GM18502 (cell line): Measurements from ENCODE around the gene GCK.

ENCODE experiments used
- ATAC-seq: cut with Tn5 transposase; IDR thresholded peaks from one replicate; pipeline ENCODE4 v1.9.1; 2021; ENCODE audit warnings: mild to moderate bottlenecking; ENCODE audit not compliant: unreplicated experiment, poor library complexity

Gene GCK

DNA sequence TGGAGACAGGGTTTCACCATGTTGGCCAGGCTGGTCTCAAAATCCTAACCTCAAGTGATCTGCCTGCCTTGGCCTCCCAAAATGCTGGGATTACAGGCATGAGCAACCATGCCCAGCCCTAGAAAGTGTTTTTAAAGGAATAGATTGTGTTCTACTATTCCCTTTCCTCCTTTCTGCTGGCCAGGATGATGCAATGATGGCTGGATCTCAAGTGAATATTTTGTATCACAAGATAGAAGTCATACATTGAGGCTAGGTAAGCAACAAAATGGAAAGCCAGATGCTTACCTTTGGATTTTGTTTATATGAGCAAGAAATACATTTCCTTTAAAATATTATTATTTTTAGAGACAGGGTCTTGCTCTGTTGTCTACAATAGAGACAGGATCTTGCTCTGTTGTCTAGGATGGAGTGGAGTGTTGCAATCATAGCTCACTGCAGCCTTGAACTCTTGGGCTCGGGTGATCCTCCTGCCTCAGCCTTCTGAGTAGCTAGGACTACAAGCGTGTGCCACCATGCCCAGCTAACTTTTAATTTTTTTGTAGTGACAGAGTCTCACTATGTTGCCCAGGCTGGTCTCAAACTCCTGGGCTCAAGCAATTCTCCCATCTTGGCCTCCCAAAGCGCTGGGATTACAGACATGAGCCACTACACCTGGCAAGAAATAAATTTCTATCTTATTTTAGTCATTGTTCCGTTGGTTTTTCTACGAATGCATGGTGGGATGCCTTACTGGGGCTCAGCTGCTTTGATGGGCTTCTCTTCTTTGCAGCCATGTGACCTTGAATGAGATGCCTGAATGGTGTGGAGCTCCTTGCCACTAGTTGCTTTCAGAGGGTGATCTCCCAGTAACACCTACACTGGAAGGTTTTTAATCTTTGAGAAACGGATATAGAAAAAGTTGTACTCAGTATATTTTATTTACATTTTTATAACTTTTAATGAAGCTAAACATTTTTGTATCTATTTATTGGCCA is 90.9 kb downstream of the GCK start:
- no peak for ATAC-seq

GRCh38 chr7:44097064-44097932 is 91.9 kb downstream of the GCK start:
- peak; percentile 75 for ATAC-seq

GRCh38 chr7:44096326-44096881 is 92.8 kb downstream of the GCK start:
- no peak for ATAC-seq

- ATAC-seq = no peak
Observed at GRCh38 chr7:44095781-44096180, 93.5 kb downstream of the GCK start.

DNA sequence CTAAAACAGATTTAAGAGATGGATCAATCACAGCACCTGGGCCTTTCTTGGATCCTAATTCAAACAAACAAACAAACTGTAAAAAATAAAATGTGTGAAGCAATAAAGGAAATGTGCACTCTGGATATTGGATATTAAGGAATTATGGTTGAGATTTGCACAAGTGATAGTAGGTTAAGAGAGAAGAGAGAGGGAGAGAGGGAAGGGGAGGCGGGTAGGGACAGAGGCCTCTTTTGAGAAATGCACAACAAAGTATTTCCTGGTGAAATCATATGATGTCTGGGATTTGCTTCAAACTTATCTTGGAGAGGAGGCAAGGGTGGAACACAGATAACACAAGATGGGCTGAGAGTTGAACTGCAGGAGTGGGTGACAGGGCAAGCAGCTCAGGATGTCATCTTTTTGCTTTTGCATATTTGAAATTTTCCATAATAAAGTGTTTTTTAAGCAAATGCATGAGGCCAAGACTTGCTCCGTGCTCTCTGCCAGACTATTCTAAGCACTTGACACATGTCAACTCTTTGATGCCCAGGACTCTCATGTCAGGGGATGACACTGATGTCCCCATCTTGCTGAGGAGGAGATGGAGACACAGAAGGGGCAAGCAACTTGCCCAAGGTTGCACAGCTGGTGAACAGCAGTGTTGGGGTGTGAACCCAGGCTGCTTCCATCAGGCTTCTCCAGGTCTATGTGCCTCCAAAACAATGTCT is 94.2 kb downstream of the GCK start:
- ATAC-seq = no peak

GRCh38 chr7:44094365-44094764 is 94.9 kb downstream of the GCK start:
- no peak for ATAC-seq
